Fibroblast of the aortic adventitia (primary cell): Measurements from ENCODE around the gene TEAD1. TPM values are rescaled to one million over a fixed set of nuclear protein-coding genes. Genes with fewer than 3 reads are reported as not detected.

Source experiments
- DNase-seq: peaks from one replicate; pipeline ENCODE4 v3.0.0-alpha.2; 2010; ENCODE audit warnings: low read depth
- H3K4me3 ChIP-seq: 2 replicates; pipeline ENCODE4 v1.5.1; 2011; ENCODE audit warnings: low read depth, mild to moderate bottlenecking, control low read depth, low read length, moderate library complexity
- CTCF ChIP-seq: IDR thresholded peaks from 2 replicates; pipeline ENCODE4 v1.5.1; 2011; ENCODE audit warnings: mild to moderate bottlenecking, low read length, control low read depth, inconsistent platforms; ENCODE audit not compliant: insufficient read depth
- total RNA-seq: library from RNA; depleted of rRNA; stranded (reverse); fragments of >200 nt; gene quantifications from 2 replicates; pipeline ENCODE4 v1.2.3, GENCODE V29; 2012; ENCODE audit warnings: low replicate concordance

Gene TEAD1
- total RNA-seq, 1 donor, result 117 TPM

GRCh38 chr11:12901272-12901671 lies 227.1 kb downstream of the TEAD1 start:
- no peak overlapping the region for H3K4me3 ChIP-seq
- no peak for TF ChIP-seq CTCF
- DNase-seq, result no peak

GRCh38 chr11:12901874-12902481 lies 227.8 kb downstream of the TEAD1 start:
- TF ChIP-seq CTCF, result no peak
- no peak for DNase-seq
- H3K4me3 ChIP-seq, result no peak overlapping the region

GRCh38 chr11:12902791-12903486 lies 228.7 kb downstream of the TEAD1 start:
- DNase-seq, result no peak
- no peak for TF ChIP-seq CTCF
- H3K4me3 ChIP-seq, result no peak overlapping the region

- no peak for TF ChIP-seq CTCF
- no peak overlapping the region for H3K4me3 ChIP-seq
- no peak for DNase-seq
Measured at GRCh38 chr11:12905435-12905834, 231.2 kb downstream of the TEAD1 start.

GRCh38 chr11:12906501-12906900 lies 232.3 kb downstream of the TEAD1 start:
- DNase-seq, result no peak
- TF ChIP-seq CTCF, result no peak
- no peak overlapping the region for H3K4me3 ChIP-seq

GRCh38 chr11:12909879-12910278 lies 235.7 kb downstream of the TEAD1 start:
- DNase-seq, result no peak

More at GRCh38 chr11:12909879-12910278, 235.7 kb downstream of the TEAD1 start:
- no peak for TF ChIP-seq CTCF
- no peak overlapping the region for H3K4me3 ChIP-seq
